SK-N-SH (cell line): ENCODE data around the gene OR52B4. TPM values are rescaled to one million over a fixed set of nuclear protein-coding genes. Genes with fewer than 3 reads are reported as not detected.
"Not testable (repeated sequence)": the region's sequence is repeated elsewhere in the genome, so short reads cannot be mapped to it uniquely, and the experiment has no call there.

Source experiments
- CTCF ChIA-PET: fragments of 300-600, 350-600 bp; formaldehyde crosslinking; extraction: SDS; loops from one replicate; lab custom pipeline; 2021; lab: Yijun Ruan, JAX
- POLR2A ChIA-PET: fragments of 350-600 bp; sonication (Branson Sonifier 250); formaldehyde crosslinking; extraction: SDS; loops from one replicate; lab custom pipeline; 2020; ENCODE audit warnings: antibody characterized with exemption, inconsistent platforms; lab: Yijun Ruan, JAX
- DNase-seq: peaks from one replicate; pipeline ENCODE4 v3.0.0; 2012
- H2AFZ ChIP-seq: fragments of 200-600 bp; sonication (generic); 2 replicates; pipeline ENCODE4 v1.8.1; 2016; ENCODE audit warnings: antibody characterized with exemption, mild to moderate bottlenecking, low read depth
- H3F3A ChIP-seq: fragments of 200-600 bp; sonication (generic); replicated peaks from 2 replicates; pipeline ENCODE3; 2016; ENCODE audit warnings: antibody characterized with exemption, mild to moderate bottlenecking; ENCODE audit not compliant: insufficient read depth
- H3K27ac ChIP-seq, 2 experiments: fragments of 200-500 bp in 1 of 2; fragments of 200-600 bp in 1 of 2; sonication (Bioruptor generic) in 1 of 2; sonication (generic), shearing (Covaris generic) in 1 of 2; 2 replicates each; pipeline versions ENCODE4 v1.5.1 to v1.6.1; 2014 to 2016; ENCODE audit warnings: low read depth in 2 of 2, inconsistent platforms in 1 of 2, low read length in 1 of 2, mild to moderate bottlenecking in 1 of 2, mixed read lengths in 1 of 2
- H3K27me3 ChIP-seq: fragments of 200-600 bp; sonication (generic), shearing (Covaris generic); 2 replicates; pipeline ENCODE4 v1.6.1; 2016; ENCODE audit warnings: mixed run types; ENCODE audit not compliant: insufficient read depth
- H3K36me3 ChIP-seq, 2 experiments: fragments of 200-500 bp in 1 of 2; fragments of 200-600 bp in 1 of 2; sonication (Bioruptor generic) in 1 of 2; sonication (generic) in 1 of 2; replicated peaks in 1 of 2; 2 replicates each; pipeline versions ENCODE3 to v1.5.1; 2014 to 2016; ENCODE audit warnings: low read length in 1 of 2, mild to moderate bottlenecking in 1 of 2; ENCODE audit not compliant: insufficient read depth in 2 of 2, control insufficient read depth in 1 of 2
- H3K4me1 ChIP-seq, 2 experiments: fragments of 200-500 bp in 1 of 2; fragments of 200-600 bp in 1 of 2; sonication (Bioruptor generic) in 1 of 2; sonication (generic), shearing (Covaris generic) in 1 of 2; 2 replicates each; pipeline versions ENCODE4 v1.5.1 to v1.6.1; 2014 to 2016; ENCODE audit warnings: low read depth in 1 of 2, low read length in 1 of 2, mixed run types in 1 of 2; ENCODE audit not compliant: insufficient read depth in 2 of 2, control insufficient read depth in 1 of 2
- H3K4me2 ChIP-seq: fragments of 200-600 bp; sonication (generic), shearing (Covaris generic); 2 replicates; pipeline ENCODE4 v1.6.1; 2017; ENCODE audit warnings: mixed run types
- H3K4me3 ChIP-seq, 2 experiments: fragments of 200-500 bp in 1 of 2; fragments of 200-600 bp in 1 of 2; sonication (Bioruptor generic) in 1 of 2; sonication (generic), shearing (Covaris generic) in 1 of 2; 2 replicates each; pipeline versions ENCODE4 v1.5.1 to v1.8.1; 2014 to 2016; ENCODE audit warnings: low read depth in 2 of 2, inconsistent platforms in 1 of 2, low read length in 1 of 2, mild to moderate bottlenecking in 1 of 2, mixed read lengths in 1 of 2, moderate library complexity in 1 of 2
- H3K79me2 ChIP-seq: fragments of 200-600 bp; sonication (generic); 2 replicates; pipeline ENCODE4 v1.8.1; 2017; ENCODE audit warnings: mild to moderate bottlenecking; ENCODE audit not compliant: insufficient read depth
- H3K9ac ChIP-seq: fragments of 200-600 bp; sonication (generic); 2 replicates; pipeline ENCODE4 v1.6.1; 2017; ENCODE audit warnings: mixed run types
- H3K9me2 ChIP-seq: fragments of 200-600 bp; sonication (generic); 2 replicates; pipeline ENCODE4 v1.6.1; 2017; ENCODE audit warnings: mixed run types
- H3K9me3 ChIP-seq: fragments of 200-600 bp; sonication (generic); 2 replicates; pipeline ENCODE4 v1.6.1; 2017; ENCODE audit warnings: mixed run types, mild to moderate bottlenecking, moderate library complexity
- H4K20me1 ChIP-seq: fragments of 200-600 bp; sonication (generic); 2 replicates; pipeline ENCODE4 v1.6.1; 2017; ENCODE audit warnings: mild to moderate bottlenecking, mixed run types; ENCODE audit not compliant: insufficient read depth
- WGBS: methylation state at CpG from one replicate; pipeline ENCODE4 v1.1.6; 2017; ENCODE audit warnings: low lambda C conversion rate; 5-methylcytosine and 5-hydroxymethylcytosine counted together
- polyA plus RNA-seq, 3 experiments: library from polyadenylated mRNA; depleted of rRNA; stranded (reverse); fragments of >200 nt; gene quantifications; 2 replicates each; pipeline ENCODE4 v1.2.3, GENCODE V29; 2012

The OR52B4 gene
- polyA plus RNA-seq, 1 of the 3 experiments (the other 2 are of a cell fraction) = not detected

DNA sequence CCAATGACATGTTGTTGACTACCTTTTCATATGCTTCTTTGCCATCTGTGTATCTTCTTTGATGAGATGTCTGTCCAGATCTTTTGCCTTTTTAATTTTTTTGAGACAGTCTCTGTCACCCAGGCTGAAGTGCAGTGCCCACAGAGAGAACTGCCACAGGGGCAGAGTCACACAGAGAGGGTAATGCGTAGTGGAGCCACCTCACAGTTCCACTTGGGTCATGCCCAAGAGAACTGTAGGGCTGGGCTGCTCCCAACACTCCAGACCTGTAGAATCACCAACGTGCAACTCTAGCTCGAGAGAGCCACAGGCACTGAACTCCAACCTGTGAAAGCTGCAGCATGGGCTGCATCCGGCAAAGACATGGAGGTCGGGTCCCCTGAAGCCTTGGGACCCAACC lies 20.0 kb downstream of the OR52B4 start:
- H3K9me3 ChIP-seq, H3F3A ChIP-seq, H3K9me2 ChIP-seq, DNase-seq, H4K20me1 ChIP-seq, POLR2A ChIA-PET, H3K4me2 ChIP-seq, CTCF ChIA-PET, H3K79me2 ChIP-seq, H2AFZ ChIP-seq, H3K4me1 ChIP-seq, H3K9ac ChIP-seq, H3K36me3 ChIP-seq, H3K27me3 ChIP-seq, H3K4me3 ChIP-seq, H3K27ac ChIP-seq: not testable (repeated sequence)
- WGBS = 0% methylated on average over 1 of the region's 5 CpGs

DNA sequence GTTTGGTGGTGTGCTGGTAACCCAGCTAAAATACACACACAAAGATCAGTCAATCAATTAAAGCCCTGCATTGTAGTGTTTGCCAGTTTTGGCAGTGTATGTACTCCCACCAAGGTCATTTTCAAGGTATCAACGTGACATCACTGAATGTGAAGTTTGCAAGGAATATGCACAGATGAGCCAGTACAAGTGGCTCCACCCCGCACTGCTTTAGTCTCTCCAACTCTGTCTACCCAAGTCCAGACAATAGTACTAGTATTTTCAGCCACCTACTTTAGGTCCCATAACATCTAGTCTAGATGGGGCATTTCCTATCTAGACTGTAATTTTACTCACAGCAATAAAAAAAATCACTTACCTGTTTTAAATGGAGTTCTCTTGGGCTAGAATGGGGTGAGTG lies 22.8 kb downstream of the OR52B4 start:
- H3K27me3 ChIP-seq, H3K9me2 ChIP-seq, POLR2A ChIA-PET, H3K27ac ChIP-seq, DNase-seq, H3K9me3 ChIP-seq, H3K4me3 ChIP-seq, H3K4me2 ChIP-seq, H3F3A ChIP-seq, H2AFZ ChIP-seq, H3K79me2 ChIP-seq, CTCF ChIA-PET, H3K4me1 ChIP-seq, H4K20me1 ChIP-seq, H3K9ac ChIP-seq, H3K36me3 ChIP-seq: not testable (repeated sequence)
- 0% methylated on average over 2 of the region's 2 CpGs for WGBS

DNA sequence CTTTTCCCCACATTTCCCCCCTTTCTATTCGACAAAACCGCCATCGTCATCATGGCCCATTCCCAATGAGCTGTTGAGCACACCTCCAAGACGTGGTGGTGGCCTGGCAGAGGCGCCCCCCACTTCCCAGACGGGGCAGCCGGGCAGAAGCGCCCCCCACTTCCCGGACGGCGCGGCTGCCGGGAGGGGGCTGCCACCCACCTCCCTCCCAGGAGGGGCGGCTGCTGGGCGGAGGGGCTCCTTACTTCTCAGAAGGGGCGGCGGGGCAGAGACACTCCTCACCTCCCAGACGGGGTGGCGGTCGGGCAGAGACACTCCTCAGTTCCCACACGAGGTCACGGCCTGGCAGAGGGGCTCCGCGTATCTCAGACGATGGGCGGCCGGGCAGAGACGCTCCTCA lies 33.8 kb downstream of the OR52B4 start:
- POLR2A ChIA-PET, H3K36me3 ChIP-seq, H3K27ac ChIP-seq, H3K27me3 ChIP-seq, H3K4me3 ChIP-seq, H3K9me2 ChIP-seq, H3K79me2 ChIP-seq, H3K4me2 ChIP-seq, H2AFZ ChIP-seq, H3F3A ChIP-seq, DNase-seq, H3K9me3 ChIP-seq, CTCF ChIA-PET, H3K9ac ChIP-seq, H4K20me1 ChIP-seq, H3K4me1 ChIP-seq: not testable (repeated sequence)
- WGBS = no CpG with 5 or more reads among the region's 28 CpGs

Other genes starting within 250 kb of the OR52B4 start
- gene TRIM21, start 25.3 kb upstream of the OR52B4 start, polyA plus RNA-seq (2012; rRNA removed) = 11.0 and 12.5 TPM in 2 replicates
- not detected in 2 replicates for gene OR52K2, start 80.9 kb upstream of the OR52B4 start, polyA plus RNA-seq (2012; rRNA removed)
- not detected in 2 replicates for gene OR52K1, start 114.3 kb upstream of the OR52B4 start, polyA plus RNA-seq (2012; rRNA removed)
- gene OR52M1, start 176.8 kb upstream of the OR52B4 start, polyA plus RNA-seq (2012; rRNA removed) = not detected in 2 replicates
- not detected in 2 replicates for gene OR52I2, start 213.4 kb upstream of the OR52B4 start, polyA plus RNA-seq (2012; rRNA removed)
- gene OR52I1, start 225.7 kb upstream of the OR52B4 start, polyA plus RNA-seq (2012; rRNA removed) = not detected in 2 replicates
- 4.9 and 6.1 TPM in 2 replicates for gene TRIM68, start 239.8 kb upstream of the OR52B4 start, polyA plus RNA-seq (2012; rRNA removed)